GM18508 (cell line): ENCODE data around the gene ACACB.

ENCODE experiments used
- ATAC-seq: cut with Tn5 transposase; IDR thresholded peaks from one replicate; pipeline ENCODE4 v1.9.1; 2021; ENCODE audit warnings: moderate number of reproducible peaks; ENCODE audit not compliant: insufficient read depth, unreplicated experiment

Gene ACACB

DNA sequence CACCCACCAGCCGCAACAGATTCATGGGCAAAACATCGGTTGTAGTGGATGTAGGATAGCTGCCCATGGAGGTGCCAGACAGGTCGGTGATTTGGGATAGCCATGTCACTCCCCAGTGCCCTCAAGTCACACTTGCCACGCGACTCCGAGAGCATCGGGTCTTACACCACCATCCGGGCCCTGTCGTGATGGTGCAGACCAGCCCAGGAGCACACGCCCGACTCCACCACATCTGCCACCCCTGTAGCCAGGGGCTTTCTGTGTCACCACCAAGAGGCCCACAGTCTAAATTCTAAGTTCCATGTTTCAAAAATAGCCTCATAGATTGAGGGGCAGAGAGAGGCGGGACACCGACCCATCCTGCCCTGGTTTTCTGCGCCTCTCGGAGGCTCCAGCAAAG is 174.7 kb downstream of the ACACB start:
- no peak for ATAC-seq

DNA sequence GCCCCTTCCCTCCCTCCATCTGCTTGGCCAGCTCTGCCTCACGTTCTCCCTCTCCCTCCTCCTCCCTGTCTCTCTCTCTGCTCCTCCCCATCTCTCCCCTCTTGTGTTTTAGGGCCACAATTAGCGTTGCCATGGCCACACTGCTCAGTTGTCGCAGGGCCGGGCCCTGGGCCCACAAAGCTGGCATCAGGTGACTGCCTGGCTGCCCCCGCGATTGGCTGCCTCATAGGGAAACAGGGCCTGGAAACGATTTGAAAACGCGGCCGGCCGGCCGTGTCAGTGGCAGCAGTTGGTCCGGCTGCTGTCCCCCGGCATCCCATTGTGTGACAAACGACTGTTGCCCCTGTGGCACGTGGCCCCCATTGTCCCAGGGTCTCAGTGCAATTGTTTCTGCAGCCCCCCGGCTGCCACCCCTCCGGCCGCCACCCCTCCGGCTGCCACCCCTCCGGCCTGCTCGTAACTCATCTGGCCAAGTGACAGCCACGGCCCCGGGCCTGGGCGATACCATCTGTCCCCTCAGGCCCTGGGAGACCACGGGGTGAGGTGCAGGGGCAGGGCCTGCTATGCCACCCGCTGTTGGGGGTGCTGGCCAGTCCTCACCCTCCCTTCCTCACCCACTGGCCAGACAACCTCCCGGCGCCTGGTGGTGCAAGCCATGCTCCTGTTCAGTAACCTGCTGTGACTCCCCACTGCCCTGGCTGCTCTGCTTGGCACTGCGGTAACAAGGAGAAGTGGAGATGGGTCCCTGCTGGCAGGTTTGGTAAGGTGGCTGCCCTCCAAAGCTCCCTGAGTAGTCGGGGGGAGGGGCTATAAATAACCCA is 175.3 kb downstream of the ACACB start:
- ATAC-seq: no peak

DNA sequence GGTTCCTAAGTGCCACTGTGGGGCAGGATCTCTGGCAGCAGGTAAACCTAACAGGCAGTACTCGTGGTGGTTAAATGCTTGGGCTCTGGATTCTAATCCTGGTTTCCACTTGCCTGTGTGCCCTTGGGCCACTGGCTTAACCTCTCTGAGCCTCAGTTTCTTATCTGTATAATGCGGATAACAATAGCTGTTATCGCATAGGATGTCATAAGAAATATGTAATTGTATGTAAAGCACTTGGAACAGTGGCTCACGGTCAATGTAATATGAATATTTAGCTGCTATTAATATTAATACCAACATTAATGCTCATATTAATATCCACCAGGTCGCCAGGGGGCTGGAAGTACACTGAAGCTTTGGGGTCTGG is 175.9 kb downstream of the ACACB start:
- ATAC-seq: no peak

DNA sequence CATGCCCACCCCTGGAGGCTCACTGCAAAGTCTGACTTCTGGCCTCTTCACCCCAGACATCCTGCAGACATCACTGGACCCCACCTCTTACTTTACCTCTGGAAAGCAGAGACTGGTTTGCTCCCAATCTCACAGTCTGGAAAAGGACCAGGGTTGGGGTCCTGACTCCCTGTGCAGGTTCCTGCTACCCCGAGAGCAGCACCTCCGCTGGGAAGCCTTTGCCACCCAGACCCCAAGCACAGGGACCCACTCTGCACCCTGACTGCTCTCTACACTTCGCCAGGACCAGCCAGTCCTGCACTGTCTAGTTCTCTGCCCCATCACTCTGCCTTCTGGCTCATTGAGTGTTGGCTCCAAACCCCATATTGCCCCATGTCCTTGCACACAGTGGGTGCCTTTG is 176.7 kb downstream of the ACACB start:
- ATAC-seq: no peak

DNA sequence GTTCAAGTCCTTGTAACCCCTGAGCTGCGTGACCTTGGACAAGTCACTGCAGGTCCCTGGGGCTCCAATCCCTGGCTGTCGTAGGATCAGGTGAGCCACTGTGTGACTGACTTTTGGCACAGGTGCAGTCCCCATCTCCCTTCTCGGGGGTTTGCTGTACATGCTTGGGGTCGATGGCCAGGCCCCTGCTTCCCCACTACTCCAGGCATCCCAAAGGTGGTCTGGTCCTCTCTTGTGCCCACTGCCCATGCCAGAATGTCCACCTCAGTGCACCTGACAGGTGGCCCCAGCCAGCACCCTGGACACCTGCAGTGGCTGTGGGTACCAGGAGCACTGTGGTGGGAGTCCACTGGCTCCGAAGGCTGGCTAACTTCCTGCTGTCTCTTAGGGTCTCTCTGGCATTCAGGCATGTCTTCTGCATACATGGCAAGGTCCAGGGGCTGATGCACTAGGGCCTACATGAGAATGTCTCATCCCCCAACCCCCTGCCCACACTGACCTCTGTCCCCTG is 178.0 kb downstream of the ACACB start:
- no peak for ATAC-seq

DNA sequence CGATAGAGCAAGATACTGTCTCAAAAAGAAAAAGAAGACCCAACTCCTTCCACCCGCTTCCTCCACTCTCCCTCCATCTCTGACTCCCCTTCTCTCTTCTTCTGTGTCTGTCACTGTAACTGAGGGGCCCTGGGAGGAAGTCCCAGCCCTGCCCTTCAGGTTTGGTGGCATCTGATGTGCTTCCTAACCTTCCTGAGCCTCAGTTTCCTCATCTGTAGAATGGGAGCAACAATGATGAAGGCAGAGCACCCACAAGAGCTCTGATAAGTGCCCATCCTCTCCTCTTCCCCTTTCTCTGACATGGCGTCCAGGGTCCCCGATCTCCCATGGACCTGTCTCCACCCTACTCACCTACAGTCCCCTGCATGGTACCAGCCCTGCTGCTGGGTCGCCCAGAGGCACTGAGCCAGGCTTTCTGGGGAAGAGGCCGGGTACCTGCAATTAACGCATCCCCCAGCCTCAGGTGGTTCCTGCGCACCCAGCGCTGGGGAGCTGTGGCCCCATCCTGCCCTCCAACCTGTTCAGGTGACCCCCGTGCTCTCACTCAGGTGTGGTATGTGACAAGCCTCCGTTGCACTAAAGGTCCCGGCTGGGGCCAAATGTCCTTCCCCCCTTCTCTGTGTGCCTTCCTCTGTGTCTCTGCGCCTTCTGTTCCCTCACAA is 179.5 kb downstream of the ACACB start:
- ATAC-seq: no peak

DNA sequence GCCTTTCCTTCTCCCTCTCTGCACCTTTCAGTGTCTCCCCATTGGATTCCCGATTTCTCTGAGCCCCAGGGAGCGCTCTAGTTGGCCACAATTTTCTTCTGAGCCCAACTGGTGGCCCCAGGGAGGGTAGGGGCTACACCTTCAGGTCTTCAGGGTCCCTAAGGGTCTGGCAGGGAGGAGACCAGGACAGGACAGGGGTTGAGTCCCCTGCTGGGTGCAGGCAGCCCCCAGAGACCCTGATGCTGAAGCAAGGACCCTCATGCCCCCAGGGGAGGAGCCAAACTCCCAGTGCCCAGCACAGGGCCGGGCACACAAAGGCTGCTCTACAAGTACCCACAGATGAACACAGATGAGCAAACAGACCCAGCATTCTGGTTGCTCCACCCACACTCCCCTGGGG is 180.0 kb downstream of the ACACB start:
- no peak for ATAC-seq

- ATAC-seq: no peak
Measured at GRCh38 chr12:109299849-109300248, 183.5 kb downstream of the ACACB start.

DNA sequence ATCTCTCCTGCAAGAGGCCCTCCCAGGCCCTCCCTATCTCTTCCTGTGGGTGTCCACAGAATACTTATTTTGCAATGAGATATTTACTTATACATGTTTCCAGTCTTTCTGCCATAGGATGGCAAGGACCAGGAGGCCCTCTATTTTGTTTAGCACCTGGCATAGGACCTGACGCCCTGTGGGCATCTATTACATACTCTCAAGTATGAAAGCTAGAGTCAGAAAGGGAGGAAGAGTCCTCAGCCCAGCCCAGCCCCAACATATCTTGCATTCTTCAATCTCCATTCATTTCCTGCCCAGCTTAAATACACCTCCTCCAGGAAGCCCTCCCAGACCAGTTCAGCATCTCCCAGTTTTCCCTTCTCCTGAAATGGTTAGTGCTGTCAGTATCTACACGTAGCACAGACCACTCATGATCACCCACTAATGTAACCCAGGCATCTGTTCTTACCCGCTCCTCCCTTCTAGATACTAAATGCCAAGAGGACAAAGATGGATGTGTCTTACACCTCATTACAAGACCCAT is 185.3 kb downstream of the ACACB start:
- no peak for ATAC-seq

- no peak for ATAC-seq
Measured at GRCh38 chr12:109302358-109302757, 186.0 kb downstream of the ACACB start.

- no peak for ATAC-seq
Measured at GRCh38 chr12:109302770-109303169, 186.4 kb downstream of the ACACB start.

- ATAC-seq: no peak
Measured at GRCh38 chr12:109304485-109304884, 188.1 kb downstream of the ACACB start.

- no peak for ATAC-seq
Measured at GRCh38 chr12:109305547-109305946, 189.2 kb downstream of the ACACB start.

- no peak for ATAC-seq
Measured at GRCh38 chr12:109307051-109307450, 190.7 kb downstream of the ACACB start.

- no peak for ATAC-seq
Measured at GRCh38 chr12:109308534-109309380, 192.4 kb downstream of the ACACB start, which contains the start of gene FOXN4. TSS of gene FOXN4 (minus strand) at chr12:109309284. CDS start at chr12:109308321, 963 bp downstream.

DNA sequence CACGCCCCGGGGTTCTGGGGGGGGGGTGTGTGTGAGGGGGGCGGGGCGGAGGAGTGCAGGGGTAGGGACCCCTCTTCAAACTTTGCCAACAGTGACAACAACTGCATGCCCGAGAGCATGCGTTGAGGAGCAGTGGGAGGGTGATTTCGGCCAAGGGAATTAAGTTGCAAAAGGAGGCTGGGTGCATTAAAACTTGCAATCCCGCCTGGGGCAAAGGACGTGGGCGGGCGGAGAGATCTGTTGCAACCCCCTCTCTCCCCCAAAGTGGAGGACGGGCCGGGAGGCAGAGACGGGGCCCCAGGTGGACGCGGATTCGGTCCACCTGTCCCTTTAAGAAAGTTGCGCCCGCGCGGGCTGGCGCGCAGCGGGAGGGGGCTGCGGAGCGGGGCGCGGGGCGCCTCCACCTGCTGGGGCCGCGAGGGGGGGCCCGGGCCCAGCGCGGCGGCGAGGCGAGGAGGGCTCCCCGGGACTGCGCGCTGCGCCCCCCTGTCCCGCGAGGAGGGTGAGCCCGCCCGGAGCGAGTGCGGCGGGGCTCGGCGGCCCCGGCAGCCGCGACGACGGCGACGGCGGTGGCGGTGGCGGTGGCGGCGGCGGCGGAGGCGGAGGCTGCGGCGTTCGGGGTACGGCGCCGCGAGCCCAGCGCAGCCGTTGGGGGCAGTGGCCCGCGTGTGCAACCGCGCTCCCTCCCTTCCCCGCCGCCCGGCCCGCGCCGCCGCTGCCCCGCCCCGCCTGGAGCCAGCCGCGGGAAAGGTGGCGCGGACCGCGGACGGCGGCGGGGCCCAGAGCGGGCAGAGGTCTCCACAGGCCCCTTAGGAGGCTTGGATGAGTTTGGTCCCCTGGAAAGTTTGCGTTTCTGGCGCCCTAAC is 193.2 kb downstream of the ACACB start:
- ATAC-seq: no peak

GRCh38 chr12:109310247-109311125 is 194.1 kb downstream of the ACACB start:
- no peak for ATAC-seq
